HG03175 (cell line): Measurements from ENCODE around the gene SIVA1.

Source experiments
- ATAC-seq: cut with Tn5 transposase; IDR thresholded peaks from one replicate; pipeline ENCODE4 v1.9.1; 2021; ENCODE audit warnings: mild to moderate bottlenecking, moderate library complexity; ENCODE audit not compliant: unreplicated experiment

Gene SIVA1

DNA sequence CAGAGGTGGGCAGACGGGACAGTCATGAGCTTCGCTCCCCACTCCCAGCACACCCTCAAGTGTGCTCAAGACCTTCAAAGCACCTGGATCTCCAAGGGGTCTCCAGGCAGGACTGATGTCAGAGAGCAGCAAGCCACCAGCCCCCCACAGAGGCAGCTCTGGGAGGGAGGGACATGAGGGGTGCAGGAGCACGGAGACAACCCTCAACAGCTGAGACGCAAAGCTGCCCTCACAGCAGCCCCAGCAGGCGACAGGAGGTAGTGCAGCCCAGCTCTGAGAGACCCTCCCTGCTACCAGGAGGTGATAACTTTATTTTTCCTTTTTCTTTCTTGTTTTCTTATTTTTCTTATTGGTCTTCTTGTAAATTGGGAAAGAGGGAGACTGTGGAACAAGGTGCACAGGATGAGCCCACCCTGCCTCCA, 17.9 kb downstream of the SIVA1 start:
- no peak for ATAC-seq

DNA sequence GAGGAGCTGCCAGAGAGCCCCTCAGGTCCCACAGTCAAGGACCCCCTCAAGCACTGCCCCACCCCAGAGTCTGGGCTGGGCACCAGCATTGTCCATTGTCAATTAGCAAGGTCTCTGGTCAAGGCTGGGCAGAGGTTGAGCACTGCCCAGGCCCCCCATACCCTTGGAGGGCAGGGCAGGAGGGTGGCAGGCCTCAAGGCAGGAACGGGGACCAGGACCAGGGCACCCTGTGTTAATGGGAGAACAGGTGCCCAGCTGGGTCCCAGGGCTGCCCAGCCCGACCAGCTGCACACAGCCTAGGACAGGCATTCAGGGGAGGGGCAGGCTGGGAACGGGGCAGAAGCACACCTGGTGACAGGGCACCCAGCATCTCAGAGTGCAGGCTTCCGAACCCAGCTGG, 18.4 kb downstream of the SIVA1 start:
- no peak for ATAC-seq

DNA sequence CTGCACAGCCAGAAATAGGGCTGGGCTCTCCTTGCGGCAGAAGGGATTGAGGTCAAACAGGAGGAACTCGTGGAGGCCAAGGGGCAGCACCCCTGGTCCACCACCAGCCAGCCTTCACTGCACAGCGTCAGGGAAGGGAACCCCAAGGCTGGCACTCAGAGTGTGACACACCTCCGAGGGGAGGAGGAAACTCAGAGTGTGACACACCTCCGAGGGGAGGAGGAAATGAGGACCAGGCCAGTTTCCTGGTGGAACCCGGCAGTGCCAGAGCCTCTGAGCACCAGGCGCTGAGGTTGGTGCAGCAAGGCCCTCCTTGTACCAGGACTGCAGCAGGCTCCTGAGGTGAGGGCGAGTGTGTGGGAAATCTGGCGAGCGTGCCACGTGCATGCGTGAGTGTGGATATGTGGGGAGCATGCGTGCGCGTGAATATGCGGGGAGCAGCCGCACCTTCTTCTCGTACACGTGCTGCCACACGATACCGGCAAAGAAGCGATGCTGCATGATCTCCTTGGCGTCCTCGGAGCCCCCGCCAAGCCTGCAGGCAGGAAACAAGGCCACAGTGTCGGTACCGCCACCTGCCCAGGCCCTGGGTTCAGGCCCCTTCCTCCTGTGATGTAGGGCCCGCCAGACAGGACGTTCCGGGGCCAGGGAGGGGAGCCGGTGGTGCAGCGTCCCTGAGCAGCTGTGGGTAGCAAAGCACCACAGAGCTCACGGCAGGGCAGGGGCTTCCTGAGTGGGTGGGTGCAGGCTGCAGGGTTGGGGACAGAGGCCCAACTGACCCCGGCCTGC, 19.2 kb downstream of the SIVA1 start:
- no peak for ATAC-seq

DNA sequence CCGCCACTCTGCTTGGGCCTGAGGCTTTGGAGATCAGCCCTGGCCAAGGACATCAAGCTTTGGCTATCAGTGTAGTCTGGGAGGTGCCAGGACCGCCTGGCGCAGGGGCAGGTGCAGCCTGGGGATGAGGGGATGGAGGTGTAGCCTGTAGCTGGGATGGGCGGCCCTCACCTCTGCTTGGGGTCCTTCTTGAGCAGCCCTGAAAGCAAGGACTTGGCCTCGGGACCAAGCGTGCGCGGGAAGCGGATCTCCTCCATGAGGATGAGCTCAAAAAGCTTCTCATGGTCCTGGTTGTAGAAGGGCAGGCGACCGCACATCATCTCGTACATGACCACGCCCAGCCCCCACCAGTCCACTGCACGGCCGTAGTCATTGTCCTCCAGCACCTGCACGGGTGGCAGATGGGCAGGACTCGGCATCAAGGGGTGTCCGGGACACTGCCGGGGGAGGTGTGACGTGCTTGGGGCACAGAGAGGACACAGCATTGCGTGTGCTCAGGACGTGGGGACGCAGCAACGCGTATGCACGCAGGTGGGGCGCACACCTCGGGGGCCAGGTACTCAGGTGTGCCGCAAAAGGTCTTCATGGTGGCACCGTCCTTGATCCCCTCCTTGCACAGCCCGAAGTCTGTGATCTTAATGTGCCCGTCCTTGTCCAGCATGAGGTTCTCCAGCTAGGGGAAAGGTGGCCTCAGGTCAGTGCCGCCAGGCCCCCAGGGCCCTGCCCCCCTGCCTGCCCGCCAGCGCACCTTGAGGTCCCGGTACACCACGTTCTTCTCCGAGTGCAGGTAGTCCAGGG, 20.0 kb downstream of the SIVA1 start:
- no peak for ATAC-seq

DNA sequence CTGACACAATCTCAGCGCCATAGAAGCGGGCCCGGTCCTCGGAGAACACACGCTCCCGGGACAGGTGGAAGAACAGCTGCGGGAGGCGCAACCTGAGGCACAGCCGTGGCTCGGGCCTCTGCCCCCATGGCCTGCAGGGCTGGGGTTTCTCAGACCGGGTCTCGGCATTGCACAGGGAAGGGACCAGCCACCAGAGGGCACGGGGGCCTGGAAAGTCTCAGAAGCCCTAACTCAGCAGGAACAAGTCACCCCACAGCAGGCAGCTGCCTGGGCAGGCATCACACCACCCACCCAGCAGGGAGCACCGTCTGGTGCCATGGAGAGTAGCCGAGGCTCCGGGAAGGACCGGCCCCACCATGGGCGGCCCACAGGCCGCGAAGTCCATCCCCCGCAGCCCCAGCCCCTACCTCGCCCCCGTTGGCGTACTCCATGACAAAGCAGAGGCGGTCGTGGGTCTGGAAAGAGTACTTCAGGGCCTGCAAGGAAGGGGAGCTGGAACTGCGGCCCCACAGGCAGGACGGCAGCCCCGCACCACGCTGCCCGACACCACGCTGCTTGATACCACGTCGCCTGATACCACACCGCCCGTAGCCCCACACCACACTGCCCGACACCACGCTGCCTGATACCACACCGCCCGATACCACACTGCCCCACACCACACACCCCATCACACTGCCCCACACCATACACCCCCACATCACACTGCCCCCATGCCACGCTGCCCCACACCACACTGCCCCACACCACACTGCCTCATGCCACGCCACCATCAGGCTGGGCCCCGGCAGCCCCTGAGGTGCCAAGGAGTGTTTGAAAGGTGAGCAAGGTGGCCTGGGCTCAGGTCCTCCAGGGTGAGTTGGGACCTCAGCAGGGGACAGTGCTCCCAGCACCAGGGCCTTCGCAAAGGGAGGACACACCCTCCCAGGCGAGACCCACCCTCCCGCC, 20.8 kb downstream of the SIVA1 start:
- ATAC-seq = no peak

DNA sequence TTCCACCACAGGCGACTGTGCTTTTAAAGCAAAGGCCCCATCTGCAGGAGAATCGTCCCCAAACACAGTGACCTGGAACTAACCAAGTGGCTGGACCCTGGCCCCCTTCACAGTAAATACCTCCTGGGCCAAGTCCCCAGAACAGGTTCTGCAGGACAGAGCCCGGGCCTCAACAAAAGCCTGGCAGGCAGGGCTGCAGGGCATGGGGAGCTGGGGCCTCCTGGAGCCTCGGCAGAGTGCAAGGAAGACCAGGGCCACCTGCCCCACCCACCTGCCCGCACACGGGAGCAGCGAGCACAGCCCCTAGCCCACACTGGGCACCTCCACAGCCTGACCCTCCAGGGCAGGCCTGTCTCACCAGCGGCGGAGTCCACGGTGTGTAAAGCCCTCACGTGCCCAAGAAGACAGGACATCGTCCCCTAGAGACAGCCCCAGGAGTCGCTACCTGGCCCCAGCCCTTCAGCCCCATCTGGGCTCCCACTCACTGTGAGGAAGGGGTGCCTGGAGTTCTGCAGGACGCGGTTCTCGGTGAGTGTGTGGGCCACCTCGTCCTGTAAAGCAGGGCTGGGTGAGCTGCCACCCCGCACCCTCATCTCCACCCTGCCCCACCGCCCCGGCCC, 21.6 kb downstream of the SIVA1 start:
- ATAC-seq = no peak

DNA sequence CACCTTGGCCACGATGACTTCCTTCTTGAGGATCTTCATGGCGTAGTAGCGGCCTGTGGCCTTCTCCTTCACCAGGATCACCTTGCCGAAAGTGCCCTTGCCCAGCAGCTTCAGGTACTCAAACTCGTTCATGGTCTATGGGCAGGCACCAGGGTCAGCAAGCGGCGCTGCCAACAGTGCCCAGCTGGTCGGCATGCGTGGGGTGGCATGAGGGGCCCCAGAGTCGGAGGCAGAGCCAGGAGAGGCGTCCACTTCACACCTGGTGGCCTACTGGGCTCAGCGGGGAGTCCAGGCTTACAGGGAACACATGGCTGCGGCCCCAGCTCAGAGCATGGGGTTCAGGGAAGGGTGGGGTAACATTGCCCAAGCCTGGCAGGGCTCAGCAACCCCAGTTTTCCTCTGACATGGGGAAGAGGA, 22.1 kb downstream of the SIVA1 start:
- no peak for ATAC-seq

DNA sequence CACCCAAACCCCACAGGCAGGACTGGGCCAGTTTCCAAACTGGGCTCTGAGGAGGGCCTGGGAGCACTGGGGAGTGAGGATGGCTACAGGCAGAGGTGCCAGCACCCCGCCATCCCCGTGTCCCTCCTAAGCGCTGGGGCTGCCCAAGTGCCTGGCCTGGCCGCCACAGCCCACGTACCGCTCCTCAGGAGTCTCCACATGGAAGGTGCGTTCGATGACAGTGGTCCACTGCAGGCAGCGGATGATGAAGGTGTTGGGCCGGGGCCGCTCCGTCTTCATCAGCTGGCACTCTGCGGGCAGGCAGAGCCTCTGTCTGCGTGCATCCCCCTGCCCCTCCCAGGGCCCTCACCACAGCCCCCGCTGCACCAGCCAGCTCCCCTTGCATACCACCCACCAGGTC, 23.5 kb downstream of the SIVA1 start:
- no peak for ATAC-seq

DNA sequence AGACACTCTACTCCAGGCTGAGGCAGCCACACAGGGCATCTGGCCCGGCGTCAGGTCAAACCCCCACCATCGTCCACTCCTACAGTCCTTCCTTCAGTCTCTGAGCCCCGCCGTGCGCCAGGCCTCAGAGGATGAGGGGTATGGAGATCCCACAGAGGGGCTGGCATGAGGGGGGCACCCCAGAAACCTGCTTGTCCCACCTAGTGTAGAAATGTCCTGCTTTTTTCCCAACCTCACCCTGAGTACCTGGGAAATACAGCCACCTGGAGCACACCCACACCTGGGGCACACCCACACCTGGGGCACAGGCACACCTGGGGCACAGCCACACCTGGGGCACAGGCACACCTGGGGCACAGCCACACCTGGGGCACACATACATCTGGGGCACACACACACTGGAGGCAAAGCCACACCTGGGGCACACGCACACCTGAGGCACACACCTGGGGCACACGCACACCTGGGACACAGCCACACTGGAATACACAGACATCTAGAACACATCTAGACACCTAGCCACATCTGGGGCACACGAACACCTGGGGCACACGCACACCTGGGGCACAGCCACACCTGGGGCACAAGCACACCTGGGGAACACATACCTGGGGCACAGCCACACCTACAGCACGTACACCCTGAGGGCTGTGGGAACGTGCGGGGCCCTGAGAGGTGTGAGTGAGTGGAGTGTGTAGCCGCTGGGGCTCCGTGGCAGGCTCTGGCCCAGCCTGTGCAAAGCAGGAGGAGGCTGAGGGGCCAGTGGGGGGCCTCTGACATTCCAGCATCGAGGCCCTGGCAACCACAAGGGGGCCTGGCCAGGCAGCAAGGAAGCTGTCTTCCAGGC, 24.2 kb downstream of the SIVA1 start:
- no peak for ATAC-seq

DNA sequence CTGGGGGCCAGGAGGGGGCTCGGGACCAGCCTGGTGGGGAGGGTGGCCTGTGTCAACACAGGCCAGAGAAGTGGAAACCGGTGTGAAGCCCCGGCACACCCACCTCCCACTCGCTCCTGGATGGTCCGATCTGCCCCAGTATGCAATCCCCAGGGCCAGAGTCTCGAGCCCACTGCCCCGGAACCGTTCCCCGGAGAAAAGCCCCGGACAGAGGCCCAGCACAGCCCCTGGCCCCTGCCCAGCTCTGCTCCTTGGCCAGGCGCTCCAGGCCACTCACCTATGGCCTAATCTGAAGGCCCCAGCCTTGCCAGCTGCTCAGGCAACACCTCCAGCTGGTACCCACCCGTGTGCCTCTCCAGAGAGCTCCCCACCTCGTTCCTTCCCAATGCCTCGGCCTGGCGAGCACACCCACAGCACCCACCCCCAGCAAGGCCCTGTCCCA, 24.9 kb downstream of the SIVA1 start:
- no peak for ATAC-seq

DNA sequence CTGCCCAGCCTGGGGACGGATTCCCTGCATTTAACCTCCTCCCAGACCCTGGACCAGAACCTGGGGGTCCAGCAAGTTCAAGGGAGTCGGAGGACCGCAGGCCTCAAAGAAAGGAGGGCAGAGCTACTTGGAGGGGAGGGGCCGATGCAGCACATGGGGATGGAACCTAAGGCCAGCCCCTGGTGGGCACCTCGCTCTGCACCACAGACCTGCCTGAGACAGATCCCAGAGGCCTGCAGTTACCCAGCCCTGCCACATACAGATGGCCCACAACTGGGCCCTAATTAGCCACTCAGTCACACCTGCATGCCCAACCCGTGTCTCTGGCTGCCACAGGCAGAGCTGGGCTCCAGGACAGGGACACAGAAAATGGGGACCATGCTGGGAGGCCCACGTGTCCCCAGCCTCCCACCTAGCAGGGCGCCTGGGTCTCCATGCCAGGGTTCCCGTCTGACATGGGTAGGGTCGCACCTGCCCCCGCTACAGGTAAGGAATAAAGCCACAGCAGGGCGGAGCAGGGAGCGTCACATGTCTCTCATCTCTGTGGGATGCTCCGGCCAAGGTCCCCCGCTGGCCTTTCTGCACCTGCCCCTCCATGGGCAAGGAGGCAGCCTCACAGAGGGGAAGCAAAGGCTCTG, 25.9 kb downstream of the SIVA1 start:
- ATAC-seq = no peak

DNA sequence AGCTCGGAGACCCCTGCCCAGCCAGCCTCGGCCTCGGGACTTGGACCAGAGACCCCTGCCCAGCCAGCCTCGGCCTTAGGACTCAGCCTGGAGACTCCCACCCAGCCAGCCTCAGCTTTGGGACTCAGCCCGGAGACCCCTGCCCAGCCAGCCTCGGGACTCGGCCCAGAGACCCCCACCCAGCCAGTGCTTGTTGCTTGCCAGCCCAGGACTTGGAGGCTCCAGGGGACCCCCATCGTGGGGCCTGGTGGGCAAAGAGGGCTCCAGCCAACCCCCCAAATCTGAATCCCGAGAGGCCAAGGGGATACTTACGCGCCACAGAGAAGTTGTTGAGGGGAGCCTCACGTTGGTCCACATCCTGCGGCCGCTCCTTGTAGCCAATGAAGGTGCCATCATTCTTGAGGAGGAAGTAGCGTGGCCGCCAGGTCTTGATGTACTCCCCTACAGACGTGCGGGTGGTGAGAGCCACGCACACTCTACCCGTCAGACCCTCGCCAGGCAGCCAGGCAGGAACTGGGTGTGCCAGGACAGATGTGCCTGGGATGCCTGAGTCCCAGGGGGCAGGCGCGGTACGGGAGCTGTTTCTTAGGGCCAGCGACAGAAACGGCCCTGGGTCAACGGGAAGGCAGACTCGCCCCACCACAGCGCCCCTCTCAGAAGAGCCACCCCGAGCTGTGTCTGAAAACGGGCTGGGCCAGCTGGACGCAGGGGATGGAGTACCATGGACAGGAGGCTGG, 27.0 kb downstream of the SIVA1 start:
- no peak for ATAC-seq

DNA sequence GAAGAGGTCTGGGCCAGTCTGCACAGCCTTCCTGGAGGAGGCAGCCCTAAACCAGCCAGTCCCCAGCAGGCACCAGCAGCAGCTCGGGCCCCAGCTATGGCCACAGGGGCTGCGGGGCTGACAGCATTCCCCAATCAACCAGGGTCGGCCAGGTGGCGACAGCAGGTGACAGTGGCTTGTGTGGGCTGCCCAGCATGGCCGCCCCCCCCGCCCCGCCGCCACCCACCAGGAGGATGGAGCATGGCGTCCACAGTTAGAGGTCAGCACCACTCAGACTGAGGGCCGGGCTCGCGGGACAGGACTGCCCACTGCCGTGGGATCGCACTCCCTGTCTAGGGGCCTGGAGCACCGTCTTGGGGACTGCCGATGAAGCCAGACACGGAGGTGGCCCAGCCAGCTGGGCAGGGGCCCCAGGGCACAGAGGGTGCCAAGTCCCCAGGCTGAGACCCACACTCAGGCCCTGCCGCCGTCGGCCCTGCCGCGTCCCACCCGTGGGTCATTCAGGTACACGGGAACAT, 27.6 kb downstream of the SIVA1 start:
- ATAC-seq = no peak

DNA sequence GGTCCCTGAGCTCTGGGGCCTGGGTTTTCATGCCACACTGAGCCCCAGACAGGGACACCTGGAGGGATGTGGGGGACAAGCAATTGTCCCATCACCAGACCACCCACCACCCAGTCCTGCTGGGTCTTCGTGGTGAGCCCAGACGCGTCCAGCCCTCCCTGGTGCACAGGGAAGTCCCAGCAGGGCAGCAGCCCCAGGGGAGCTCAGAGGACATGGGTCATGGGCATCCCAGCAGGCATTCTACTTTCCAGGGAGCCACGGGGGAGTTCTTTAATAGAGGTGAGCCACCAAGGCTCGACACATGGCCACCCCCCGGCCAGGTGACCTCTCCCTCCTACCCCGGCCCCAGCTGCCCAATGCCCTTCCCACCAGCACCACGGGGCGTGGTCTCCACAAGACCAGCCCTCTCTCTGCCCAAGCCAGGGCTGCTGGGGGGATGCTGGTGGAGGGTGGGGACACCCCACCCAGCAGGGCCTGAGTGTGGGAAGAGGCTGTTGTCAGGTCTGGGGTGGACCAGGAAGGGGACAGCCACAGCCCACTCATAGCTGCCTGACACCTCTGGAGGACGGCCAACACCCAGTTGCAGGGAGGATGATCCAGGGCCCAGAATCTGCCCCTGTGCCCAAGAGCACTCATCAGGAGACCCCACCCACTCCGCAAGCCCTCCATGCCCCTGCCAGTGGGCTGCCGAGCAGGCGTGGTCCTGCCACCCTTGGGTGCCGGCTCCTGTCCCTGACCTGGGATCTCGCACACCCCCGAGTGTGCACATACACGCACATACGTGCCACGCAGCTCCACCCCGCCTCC, 28.5 kb downstream of the SIVA1 start:
- no peak for ATAC-seq

DNA sequence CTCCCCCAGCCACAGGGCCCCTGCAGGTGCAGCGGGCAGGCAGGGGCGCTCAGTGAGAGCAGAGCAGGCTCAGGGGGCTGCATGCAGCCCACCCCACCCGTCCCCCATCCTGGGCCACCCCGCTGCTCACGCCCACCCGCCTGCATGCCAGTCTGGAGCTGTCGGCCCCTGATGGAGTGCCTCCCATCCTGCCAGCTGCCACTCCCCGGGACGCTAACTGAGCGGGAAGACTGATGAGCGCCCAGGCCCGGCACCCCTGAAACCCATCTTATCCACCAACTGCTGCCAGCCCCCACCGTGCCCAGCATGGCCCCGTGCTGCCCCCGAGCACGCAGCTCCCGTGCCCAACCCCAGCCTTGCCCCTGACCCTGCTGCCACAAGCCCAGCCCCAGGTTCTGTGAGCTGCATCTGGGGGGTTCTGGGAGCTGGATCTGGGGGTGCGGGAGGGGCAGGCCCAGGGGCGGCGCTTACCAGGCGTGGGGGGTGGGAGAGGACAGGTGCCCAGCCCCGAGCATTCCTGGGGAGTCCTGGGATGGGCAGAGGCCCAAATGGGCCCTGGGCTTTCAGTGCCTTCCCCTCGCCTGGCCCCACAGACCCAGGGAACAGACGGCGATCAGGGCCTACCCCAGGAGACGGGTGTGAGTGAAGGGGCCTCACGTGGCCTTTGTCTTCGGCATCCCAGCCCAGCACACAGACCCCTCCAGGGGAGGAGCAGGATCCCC, 29.3 kb downstream of the SIVA1 start:
- no peak for ATAC-seq

DNA sequence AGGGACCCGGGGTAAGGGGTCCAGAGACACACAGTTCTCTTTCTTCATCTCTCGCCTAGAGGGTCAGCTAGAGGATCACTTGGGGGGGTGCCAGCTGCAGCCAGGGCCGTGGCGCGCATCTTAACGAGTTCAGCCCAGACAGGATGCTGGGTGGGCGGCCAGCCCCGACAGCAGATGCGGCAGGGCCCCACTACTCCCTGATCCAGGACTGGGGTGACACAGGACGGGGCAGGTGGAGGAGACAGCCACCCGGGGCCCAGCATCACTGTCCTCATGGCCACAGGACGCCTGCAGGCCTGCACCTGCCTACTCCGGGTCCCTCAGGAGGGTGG, 29.8 kb downstream of the SIVA1 start:
- ATAC-seq = no peak
